Activated CD4-positive, alpha-beta T cell treated with anti-CD3 and anti-CD28 coated beads, Interleukin-10, Interleukin-2, amounts not matched to agents 100 ng/mL and 50 ng/mL, durations not matched to agents 16 hours and 8 hours (primary cell): ENCODE results near the gene PRX.
A peak's percentile ranks its signal among the peaks of the same experiment; 100 is the strongest.
"Not testable (repeated sequence)": the region's sequence is repeated elsewhere in the genome, so short reads cannot be mapped to it uniquely, and the experiment has no call there.

ENCODE experiments used
- DNase-seq: peaks from one replicate; pipeline ENCODE4 v3.0.0-alpha.2; 2020

The PRX gene

GRCh38 chr19:40432760-40433159, 19.6 kb upstream of the PRX start:
- DNase-seq: not testable (repeated sequence)

GRCh38 chr19:40431698-40432097, 18.5 kb upstream of the PRX start:
- no peak for DNase-seq

- DNase-seq: not testable (repeated sequence)
These were observed 17.1 kb upstream of the PRX start for GRCh38 chr19:40430242-40430641.

GRCh38 chr19:40428197-40428596, 15.0 kb upstream of the PRX start:
- DNase-seq: not testable (repeated sequence)

- DNase-seq: peak; percentile 100
These were observed 12.5 kb upstream of the PRX start, which contains the start of gene SERTAD1 for GRCh38 chr19:40425450-40426287. Gene SERTAD1, minus strand, starts transcription at chr19:40425992. Its CDS starts 2,446 bp downstream, at chr19:40423546.

GRCh38 chr19:40424637-40425449, 11.7 kb upstream of the PRX start:
- peak; percentile 22 for DNase-seq

- no peak for DNase-seq
These were observed 10.8 kb upstream of the PRX start for GRCh38 chr19:40423938-40424337.

GRCh38 chr19:40422748-40423566, 9.8 kb upstream of the PRX start:
- DNase-seq: no peak

GRCh38 chr19:40421993-40422747, 9.0 kb upstream of the PRX start:
- DNase-seq: no peak

- DNase-seq: peak; percentile 86
These were observed 7.9 kb upstream of the PRX start for GRCh38 chr19:40420766-40421765.

- no peak for DNase-seq
These were observed 7.2 kb upstream of the PRX start for GRCh38 chr19:40420451-40420765.

GRCh38 chr19:40419780-40420179, 6.6 kb upstream of the PRX start:
- DNase-seq: no peak

- DNase-seq: no peak
These were observed 6.0 kb upstream of the PRX start for GRCh38 chr19:40419066-40419612.

GRCh38 chr19:40418040-40418439, 4.9 kb upstream of the PRX start:
- no peak for DNase-seq

- DNase-seq: no peak
These were observed 4.4 kb upstream of the PRX start for GRCh38 chr19:40417643-40417981.

- peak; percentile 41 for DNase-seq
These were observed 3.9 kb upstream of the PRX start for GRCh38 chr19:40416918-40417642.

- no peak for DNase-seq
These were observed 2.6 kb upstream of the PRX start for GRCh38 chr19:40415768-40416167.

- DNase-seq: no peak
These were observed 1.7 kb upstream of the PRX start for GRCh38 chr19:40414542-40415535.

GRCh38 chr19:40412866-40413265, 312 bp downstream of the PRX start:
- no peak for DNase-seq
